HS-27A (cell line): Measurements from ENCODE around the gene ITPKA.

Source experiments
- DNase-seq: peaks from one replicate; pipeline ENCODE4 v3.0.0-alpha.2; 2012; ENCODE audit warnings: low read depth, missing footprints

The ITPKA gene

DNA sequence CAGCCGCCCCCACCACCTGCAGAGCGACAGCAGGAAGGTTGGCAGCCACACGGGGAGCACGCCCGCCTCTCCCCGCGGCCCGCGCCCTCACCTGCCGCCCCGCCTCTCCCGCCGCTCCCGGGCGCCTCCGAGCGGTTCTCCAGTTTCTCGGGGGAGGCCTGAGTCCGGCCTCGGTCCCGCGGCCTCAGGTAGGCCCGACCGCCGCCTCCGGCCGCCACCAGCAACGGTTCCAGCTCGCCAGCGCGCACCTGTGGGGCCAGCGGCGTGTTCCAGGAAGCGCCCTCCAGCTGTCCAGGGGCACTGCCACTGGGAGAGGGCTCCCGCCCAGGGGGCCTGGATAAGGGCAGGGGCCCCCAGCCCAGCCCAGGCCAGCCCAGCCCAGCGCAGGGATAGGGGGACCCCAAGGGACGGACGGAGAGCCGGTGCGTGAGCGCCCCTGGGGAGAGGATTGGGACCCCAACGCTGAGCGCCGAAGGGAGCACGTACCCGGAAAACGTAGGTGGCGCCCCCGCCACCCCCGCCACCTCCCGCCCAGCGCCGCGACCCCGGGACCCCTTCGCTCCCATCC lies 17.7 kb downstream of the ITPKA start:
- no peak for DNase-seq

DNA sequence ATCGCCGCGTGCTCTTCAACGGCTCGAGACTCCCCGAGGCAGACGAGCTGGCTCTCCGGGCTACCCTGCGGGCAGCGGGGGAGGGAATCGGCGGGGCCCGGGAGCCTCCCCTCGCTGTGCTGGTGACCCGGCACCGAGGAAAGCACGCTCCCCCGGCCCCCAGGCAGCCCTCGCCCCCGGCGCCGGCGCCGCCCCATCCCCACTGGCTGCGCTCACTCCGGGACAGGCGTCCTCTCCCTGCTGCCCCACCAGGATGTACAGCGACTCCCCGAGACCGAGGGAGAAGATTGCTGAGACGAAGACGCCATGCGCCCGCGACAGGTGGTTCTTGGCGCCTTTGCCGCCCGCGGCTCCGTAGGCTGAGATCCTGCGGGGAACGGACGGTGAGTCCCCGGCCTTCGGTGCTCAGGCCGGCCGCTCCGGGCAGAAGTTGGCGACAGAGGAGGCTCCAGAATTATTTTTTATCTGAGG lies 18.3 kb downstream of the ITPKA start:
- no peak for DNase-seq

DNA sequence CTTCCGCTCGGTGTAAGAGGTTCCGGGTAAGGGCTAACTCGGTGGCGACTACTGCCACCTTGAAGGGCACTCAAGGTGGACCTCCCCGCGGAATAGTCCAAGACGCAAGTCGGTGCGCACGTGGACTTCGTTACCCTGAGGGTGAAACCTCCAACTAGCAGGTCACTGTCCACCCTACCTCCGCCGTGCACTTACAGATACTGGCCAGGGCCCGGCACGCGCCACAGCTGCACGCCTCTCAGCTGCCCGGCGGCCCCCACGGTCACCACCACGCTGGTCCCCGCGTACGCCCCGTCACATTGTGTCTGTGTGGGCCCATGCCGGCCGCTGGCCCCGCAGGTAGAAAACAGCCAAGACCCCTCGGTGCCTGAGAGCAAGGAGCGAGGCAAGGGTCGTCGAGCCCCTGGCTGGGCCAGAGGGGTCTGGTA lies 18.9 kb downstream of the ITPKA start:
- DNase-seq: no peak

DNA sequence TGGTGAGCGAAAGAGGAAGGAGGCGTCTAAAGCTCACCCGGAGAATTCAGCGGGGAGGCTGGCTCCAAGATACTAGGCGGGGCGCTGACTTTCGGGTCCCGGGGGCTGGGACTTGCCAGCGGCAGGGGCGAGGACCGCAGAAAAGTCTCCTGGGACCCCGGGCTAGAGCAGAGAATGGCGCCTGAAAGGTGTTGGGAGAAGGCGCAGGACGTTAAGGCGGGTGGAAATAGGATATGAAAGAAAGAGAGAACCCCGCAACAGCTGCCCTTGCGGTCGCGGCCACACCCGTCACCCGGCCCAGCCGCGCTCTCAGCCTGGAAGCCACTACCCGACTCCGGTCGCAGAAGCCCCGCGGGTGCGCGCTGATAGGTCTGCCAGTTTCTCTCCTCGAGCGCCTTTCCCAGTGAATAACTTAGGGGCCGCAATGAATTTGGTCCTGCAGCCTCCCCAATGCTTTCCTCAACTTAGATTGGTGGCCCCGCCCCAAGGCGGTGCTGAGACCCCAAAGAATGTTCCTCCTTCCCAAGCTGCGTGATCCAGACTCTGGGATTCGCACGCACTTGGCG lies 19.3 kb downstream of the ITPKA start:
- DNase-seq: no peak

DNA sequence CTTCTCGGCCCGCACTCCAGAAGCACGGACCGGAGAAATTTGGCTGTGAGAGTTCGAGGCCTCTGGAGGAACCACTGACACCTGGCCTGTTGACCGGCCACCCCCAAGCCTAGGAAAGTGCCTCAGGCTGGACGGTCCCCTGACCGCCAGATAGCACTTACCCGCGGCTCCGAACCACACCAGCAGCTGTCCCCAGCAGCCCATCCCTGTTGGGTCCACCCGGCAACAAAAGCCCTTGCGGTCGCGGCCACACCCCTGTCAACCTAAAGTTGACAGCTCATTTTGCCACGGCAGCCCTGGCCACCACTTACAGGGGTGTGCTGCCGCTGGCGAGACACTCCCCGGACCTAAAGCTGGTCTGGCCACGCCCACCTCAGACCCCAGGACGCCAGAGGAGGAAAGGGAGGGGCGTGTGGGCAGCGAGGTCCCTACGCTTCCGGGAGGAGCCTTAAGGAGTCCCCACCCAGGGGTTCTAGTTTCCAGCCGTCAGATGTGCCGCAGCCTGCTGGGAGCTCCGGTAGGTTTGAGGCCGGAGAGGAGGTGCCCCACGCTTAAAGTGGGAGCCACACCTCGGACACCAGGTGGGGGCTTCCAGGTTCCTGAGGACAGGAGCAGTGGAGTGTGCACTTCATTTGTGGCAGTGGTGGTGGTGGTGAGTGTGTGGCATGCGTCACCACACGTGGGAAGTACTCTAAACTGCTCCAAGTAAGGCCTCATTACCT lies 20.0 kb downstream of the ITPKA start, which contains the start of gene LTK:
Gene LTK, minus strand, starts transcription at position 322 of the 722 bp plus-strand sequence. Its CDS starts 118 bp downstream, at position 204.
- no peak for DNase-seq

DNA sequence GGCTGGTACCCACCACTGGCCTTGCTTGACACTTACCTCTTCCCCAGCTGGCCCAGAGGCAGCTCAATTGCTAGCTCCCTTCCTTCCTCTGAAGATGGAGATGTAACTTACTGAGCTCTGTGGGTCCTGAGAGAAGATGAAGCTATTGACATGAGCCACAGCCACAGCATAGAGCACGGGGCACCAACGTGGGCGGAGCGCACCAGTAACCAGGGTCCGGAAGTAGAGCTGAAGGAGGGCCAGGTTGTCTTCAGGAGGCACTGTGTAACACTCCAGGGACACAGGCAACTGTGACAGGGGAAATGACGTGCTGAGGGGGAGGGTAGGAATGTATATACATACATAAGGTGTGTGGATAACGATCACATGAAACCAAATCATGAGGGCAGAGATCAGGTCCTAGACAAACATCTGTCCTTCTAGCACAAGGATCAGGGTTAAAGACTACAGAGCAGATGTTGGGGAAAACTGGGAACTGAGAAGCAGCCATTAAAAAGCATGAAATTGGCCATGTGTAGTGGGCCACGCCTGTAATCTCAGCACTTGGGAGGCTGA lies 24.3 kb downstream of the ITPKA start:
- DNase-seq: no peak

DNA sequence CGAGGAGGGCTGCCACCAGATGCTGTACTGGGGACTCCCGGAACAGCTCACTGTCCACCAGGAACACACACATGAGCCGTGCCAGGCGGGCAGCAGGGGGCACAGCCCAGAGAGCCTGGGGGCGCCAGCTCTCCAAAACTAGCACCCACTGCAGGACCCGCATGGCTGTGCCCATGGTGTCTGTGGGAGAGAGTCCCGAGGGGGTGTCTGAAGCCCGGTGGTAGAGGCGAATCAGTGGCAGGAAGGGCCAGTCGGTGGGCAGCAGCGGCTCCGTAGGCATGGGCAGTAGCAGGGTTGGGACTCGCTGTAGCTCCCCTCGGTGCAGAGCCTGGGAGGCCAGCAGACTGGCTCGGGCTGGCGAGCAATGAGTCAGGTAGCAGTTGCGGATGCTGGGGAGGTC lies 27.0 kb downstream of the ITPKA start:
- no peak for DNase-seq

DNA sequence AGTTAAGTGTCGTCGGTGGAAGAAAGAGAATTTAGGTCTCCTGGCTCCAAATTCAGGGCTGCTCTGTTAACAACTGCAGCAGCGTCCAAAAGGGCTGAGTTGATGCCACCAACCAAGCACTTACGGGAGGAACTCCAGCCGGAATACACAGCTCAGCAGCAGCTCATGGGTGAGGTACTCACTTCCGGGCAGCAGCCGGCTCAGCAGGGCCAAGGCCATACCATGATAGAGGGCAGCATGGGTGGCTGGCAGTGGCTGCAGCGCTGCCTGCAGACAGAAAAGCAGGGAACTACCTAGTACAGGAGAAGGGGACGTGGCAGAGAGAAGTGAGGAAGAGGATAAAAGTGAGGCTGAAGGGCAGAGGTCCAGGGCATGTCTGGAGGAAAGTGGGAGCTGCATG lies 27.9 kb downstream of the ITPKA start:
- DNase-seq: no peak

DNA sequence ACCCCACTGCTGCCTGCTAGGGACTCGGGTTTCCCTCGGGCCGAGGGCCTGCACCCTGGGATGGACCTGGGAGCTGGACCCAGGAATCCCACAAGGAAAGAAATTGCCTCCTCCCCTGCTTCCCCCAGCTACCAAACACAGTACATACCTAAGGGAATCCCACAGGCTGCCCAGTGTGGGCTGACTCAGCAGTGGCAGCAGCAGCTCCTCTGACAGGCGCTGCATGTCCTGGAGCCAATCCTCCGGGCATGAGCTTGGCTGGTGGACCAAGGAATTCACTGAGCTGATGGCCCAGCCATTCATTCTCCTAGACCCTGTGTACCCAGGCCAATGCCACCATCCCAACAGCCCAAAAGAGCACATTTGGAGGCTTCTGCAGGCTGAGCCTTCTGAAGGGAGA lies 29.4 kb downstream of the ITPKA start:
- DNase-seq: no peak

DNA sequence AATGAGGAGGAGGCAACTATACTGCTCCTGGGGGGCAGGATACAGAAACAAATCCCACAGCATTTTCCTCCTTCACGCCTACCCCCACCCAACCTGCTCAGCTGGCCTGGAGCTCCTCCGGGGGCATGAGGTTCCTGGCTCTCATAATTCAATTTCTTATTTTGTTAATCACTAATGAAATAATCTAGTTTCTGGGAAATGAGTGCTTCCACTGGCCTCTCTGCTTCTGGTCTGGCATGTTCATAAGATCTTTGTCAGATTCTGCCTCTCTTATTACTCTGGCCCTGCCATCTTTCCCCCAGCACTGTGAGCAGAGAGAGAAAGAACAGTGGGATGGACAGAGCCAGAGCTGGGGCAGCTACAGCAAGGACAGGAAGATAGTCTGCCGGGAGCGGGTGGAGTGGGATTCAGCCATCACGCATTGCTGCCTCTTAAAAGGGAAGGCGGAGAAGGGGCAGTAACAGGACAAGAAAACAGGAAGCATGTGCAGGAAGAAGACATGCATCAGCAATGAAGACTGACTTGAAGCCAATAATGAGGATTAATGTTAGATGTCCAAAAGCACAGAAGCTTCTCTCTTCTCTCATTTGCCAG lies 36.8 kb downstream of the ITPKA start:
- DNase-seq: no peak

DNA sequence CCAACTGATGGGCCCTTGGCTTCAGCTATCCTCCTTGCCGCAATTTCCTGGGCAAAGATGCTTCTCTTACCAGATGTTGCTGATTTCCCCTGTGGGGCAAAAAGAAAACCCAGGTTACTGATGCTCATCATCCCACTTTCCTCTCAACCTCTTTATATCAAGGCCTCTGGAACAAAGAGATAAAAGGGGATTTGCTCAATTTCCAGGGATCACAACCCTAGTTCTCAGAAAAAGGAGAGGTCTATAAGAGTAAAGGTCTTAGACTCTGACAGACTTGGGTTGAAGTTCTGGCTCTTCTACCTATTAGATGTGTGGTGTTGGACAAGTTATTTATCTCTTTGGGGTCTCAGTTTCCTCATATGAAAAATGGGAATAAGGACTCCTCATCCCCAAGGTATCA lies 41.9 kb downstream of the ITPKA start:
- DNase-seq: no peak

DNA sequence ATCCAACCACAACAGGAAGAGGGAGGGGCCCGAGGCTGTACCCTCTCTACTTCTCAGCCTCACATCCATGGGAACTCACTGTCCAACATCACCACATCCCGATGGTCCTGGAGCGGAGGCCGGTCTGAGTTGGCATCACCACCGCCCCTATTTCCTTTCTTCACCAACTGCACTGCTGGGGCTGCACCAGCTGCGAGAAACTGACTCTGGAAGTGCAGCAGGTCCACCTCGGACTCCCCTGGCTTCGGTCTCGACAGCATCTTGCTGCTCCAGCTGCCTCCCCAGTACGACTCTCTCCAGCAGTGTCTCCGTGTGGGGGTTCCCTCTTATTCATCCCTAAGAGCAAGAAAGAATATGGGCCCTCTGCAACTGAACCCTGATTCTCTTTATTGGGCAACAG lies 43.2 kb downstream of the ITPKA start:
- no peak for DNase-seq

DNA sequence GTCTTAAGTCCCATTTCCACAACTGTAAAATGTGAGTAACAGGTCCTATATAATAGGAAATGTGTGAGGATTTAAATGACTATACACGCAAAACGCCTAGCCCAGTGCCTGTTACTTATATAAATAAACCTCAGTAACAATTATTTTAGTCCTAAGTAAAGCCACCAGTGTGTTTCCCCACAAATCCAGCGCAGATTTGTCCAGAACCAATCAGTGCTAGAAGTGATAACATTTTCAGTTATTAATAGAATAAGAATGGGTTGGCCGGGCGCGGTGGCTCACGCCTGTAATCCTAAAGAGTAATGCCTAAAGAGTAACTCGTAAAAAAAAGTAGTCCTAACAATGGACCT lies 49.8 kb downstream of the ITPKA start:
- DNase-seq: no peak

DNA sequence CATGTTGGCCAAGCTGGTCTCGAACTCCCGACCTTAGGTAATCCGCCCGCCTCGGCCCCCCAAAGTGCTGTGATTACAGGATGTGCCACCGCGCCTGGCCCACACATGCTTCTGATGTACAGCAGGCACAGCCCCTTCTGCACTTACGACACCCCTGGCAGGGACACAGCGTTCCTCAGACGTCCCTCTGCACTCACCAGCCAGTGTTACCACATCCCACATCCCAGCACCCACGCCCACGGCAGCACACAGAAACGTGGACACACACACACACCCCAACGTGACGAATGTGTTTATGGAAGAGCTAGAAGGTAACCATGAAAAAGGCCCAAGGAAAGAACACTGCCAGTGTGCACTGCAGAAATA lies 51.0 kb downstream of the ITPKA start:
- DNase-seq: no peak

DNA sequence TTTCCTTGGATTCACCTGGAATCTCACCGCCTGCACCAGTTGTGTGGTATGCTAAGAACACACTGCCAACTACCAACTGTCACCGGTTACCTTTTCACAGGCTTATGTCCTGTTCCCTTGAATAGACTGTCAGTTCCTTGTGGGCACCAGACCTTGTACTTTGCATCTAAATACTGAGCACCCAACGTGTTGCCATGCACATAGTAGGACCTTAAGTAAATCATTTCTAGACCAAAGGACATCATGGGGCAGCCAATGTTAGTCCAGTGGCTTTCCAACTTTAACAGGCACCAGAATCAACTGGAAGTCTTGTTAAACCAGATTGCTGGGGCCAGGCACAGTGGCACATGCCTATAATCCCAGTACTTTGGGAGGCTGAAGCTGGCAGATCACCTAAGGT lies 51.5 kb downstream of the ITPKA start:
- no peak for DNase-seq

DNA sequence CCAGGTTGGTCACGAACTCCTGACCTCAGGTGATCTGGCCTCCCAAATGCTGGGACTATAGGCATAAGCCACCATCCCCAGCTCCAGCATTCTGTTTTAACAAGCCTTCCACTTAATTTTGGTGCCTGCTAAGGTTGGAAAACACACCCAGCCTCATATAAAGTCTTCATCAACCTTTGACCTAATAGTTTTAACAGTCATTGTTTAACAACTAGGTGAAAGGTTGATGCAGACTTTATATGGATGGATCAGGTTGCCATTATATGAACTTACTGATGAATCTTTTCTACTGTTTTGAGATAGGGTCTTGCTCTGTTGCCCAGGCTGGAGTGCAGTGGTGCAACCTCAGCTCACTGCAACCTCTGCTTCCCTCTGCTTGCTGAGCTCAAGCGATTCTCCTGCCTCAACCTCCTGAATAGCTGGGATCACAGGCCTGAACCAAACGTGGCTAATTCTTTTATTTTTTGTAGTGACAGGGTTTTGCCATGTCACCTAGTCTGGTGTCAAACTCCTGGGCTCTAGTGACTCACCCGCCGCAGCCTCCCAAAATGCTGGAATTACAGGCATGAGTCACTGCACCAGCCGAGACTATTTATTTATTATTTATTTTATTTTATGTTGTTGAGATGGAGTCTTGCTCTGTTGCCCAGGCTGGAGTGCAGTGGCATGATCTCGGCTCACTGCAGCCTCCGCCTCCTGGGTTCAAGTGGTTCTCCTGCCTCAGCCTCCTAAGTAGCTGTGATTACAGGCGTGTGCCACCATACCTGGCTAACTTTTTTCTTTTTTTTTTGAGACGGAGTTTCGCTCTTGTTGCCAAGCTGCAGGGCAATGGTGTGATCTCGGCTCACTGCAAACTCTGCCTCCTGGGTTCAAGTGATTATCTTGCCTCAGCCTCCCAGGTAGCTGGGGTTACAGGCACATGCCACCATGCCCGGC lies 53.4 kb downstream of the ITPKA start:
- DNase-seq: no peak

DNA sequence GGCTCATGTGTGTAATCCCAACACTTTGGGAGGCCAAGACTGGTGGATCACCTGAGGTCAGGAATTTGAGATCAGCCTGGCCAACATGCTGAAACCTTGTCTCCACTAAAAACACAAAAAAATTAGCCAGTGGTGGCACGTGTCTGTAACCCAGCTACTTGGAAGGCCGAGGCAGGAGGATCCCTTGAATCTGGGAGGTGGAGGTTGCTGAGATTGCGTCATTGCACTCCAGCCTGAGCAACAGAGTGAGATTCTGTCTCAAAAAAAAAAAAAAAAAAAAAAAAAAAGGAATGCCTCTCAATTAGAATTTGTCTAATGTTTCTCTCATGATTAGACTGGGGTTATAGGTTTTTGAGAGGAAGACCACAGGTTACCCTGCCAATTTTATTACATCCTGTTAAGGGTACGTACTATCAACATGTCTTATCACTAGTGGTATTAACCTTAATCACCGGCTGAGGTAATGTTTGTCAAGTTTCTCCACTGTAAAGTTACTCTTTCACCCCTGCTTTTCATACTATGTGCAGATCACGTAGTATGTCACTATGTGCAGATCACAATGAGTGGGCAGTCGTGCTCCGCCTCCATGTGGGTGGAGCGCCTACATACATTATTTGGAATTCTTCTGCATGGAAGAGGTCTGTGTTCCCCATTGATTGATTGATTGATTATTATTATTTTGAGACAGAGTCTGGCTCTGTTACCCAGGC lies 56.5 kb downstream of the ITPKA start:
- DNase-seq: no peak
